ENCODE measurements around the gene CDHR2.

Gene CDHR2

GRCh38 chr5:176595386-176595943, 46.3 kb downstream of the CDHR2 start:
- no peak for TF ChIP-seq EZH2 (IDR thresholded peaks at IDR 0.05; ENCODE audit: borderline replicate concordance, low read length)
- no peak for TF ChIP-seq CTCF (IDR thresholded peaks at IDR 0.05; ENCODE audit: low read length)
- no peak overlapping the region for H3K4me3 ChIP-seq (ENCODE audit: low read depth, low read length, poor library complexity, severe bottlenecking)
- H3F3A ChIP-seq (ENCODE audit: insufficient read depth, low read length), result no peaks in the 10 kb centered on the region
- H3K9ac ChIP-seq (ENCODE audit: low read length), result no peak overlapping the region
- no peaks in the 10 kb centered on the region for H3K9me2 ChIP-seq (ENCODE audit: low read depth, low read length)
- H3K27me3 ChIP-seq (ENCODE audit: insufficient read depth, low read length), result no peaks in the 10 kb centered on the region
- no peak overlapping the region for H3K4me2 ChIP-seq (ENCODE audit: low read length)
- H3K36me3 ChIP-seq (ENCODE audit: insufficient read depth, low read length), result peaks cover 7% of the 10 kb centered on the region; the same call in 1 of the 2 replicates
- no peaks in the 10 kb centered on the region for H3K79me2 ChIP-seq (ENCODE audit: insufficient read depth, low read length)
- no peak overlapping the region for H2AFZ ChIP-seq (ENCODE audit: low read length)
- H3K4me1 ChIP-seq (ENCODE audit: insufficient read depth, low read length, severe bottlenecking), result no peaks in the 10 kb centered on the region
- H3K9me3 ChIP-seq (ENCODE audit: low read length), result 0 out of 2 replicates have a peak, but pooled peaks cover 2% of the 10 kb centered on the region
- no peaks in the 10 kb centered on the region for H4K20me1 ChIP-seq (ENCODE audit: insufficient read depth, low read length)
- no peak overlapping the region for H3K27ac ChIP-seq (ENCODE audit: low read depth, low read length, poor library complexity, severe bottlenecking)

- Histone ChIP-seq H3K79me2 (ENCODE audit: insufficient read depth, low read length) (no peaks in the 10 kb centered on the region), H3K9ac (ENCODE audit: low read length) (no peak overlapping the region), H3K4me3 (ENCODE audit: low read depth, low read length, poor library complexity, severe bottlenecking) (no peak overlapping the region), H3K4me2 (ENCODE audit: low read length) (no peak overlapping the region; the same call in 1 of the 2 replicates), H3K9me2 (ENCODE audit: low read depth, low read length) (no peaks in the 10 kb centered on the region), H2AFZ (ENCODE audit: low read length) (no peak overlapping the region), H3K27ac (ENCODE audit: low read depth, low read length, poor library complexity, severe bottlenecking) (no peak overlapping the region), H3K27me3 (ENCODE audit: insufficient read depth, low read length) (no peaks in the 10 kb centered on the region), H3F3A (ENCODE audit: insufficient read depth, low read length) (no peaks in the 10 kb centered on the region), H3K4me1 (ENCODE audit: insufficient read depth, low read length, severe bottlenecking) (no peaks in the 10 kb centered on the region), H3K9me3 (ENCODE audit: low read length) (0 out of 2 replicates have a peak, but pooled peaks cover 2% of the 10 kb centered on the region), H3K36me3 (ENCODE audit: insufficient read depth, low read length) (peaks cover 7% of the 10 kb centered on the region; the same call in 1 of the 2 replicates), H4K20me1 (ENCODE audit: insufficient read depth, low read length) (no peaks in the 10 kb centered on the region)
- TF ChIP-seq CTCF (IDR thresholded peaks at IDR 0.05; ENCODE audit: low read length), result no peak
- TF ChIP-seq EZH2 (IDR thresholded peaks at IDR 0.05; ENCODE audit: borderline replicate concordance, low read length), result no peak
Observed at GRCh38 chr5:176596069-176596644, 47.0 kb downstream of the CDHR2 start.

- H3K36me3 ChIP-seq (ENCODE audit: insufficient read depth, low read length), result peaks cover 7% of the 10 kb centered on the region; the same call in 1 of the 2 replicates
- no peak overlapping the region; the same call in 1 of the 2 replicates for H3K4me2 ChIP-seq (ENCODE audit: low read length)
- no peak overlapping the region for H3K9ac ChIP-seq (ENCODE audit: low read length)
Observed at GRCh38 chr5:176596689-176597416, 47.7 kb downstream of the CDHR2 start.

More at GRCh38 chr5:176596689-176597416, 47.7 kb downstream of the CDHR2 start:
- H4K20me1 ChIP-seq (ENCODE audit: insufficient read depth, low read length), result no peaks in the 10 kb centered on the region
- TF ChIP-seq CTCF (IDR thresholded peaks at IDR 0.05; ENCODE audit: low read length), result no peak
- no peak for TF ChIP-seq EZH2 (IDR thresholded peaks at IDR 0.05; ENCODE audit: borderline replicate concordance, low read length)
- H3K9me2 ChIP-seq (ENCODE audit: low read depth, low read length), result no peaks in the 10 kb centered on the region
- no peak overlapping the region for H2AFZ ChIP-seq (ENCODE audit: low read length)
- no peak overlapping the region for H3K27ac ChIP-seq (ENCODE audit: low read depth, low read length, poor library complexity, severe bottlenecking)
- H3F3A ChIP-seq (ENCODE audit: insufficient read depth, low read length), result no peaks in the 10 kb centered on the region
- no peaks in the 10 kb centered on the region for H3K4me1 ChIP-seq (ENCODE audit: insufficient read depth, low read length, severe bottlenecking)
- no peak overlapping the region for H3K4me3 ChIP-seq (ENCODE audit: low read depth, low read length, poor library complexity, severe bottlenecking)
- no peaks in the 10 kb centered on the region for H3K27me3 ChIP-seq (ENCODE audit: insufficient read depth, low read length)
- H3K79me2 ChIP-seq (ENCODE audit: insufficient read depth, low read length), result no peaks in the 10 kb centered on the region
- H3K9me3 ChIP-seq (ENCODE audit: low read length), result no peaks in the 10 kb centered on the region

All from OCI-LY1 (cell line).